Vagina (tissue), 2 donors: Measurements from ENCODE around the gene PLAAT3.

Experiments used
- CTCF ChIP-seq, 3 experiments: fragments of 450-650 bp in 2 of 3; fragments of 200-600 bp in 1 of 3; sonication (generic) in 1 of 3; IDR thresholded peaks; one replicate each; pipeline ENCODE4 v1.5.1; 2017 to 2019; ENCODE audit warnings: antibody characterized with exemption in 3 of 3, mild to moderate bottlenecking in 2 of 3, moderate library complexity in 2 of 3
- POLR2A ChIP-seq, 2 donors: fragments of 450-650 bp; IDR thresholded peaks; one replicate each; pipeline ENCODE4 v1.6.1; 2017; ENCODE audit warnings: antibody characterized with exemption in 2 of 2, mild to moderate bottlenecking in 2 of 2, moderate library complexity in 2 of 2
- POLR2AphosphoS5 ChIP-seq, 2 donors: sonication (generic); formaldehyde crosslinking; IDR thresholded peaks; one replicate each; pipeline ENCODE4 v1.9.0; 2017; ENCODE audit warnings: antibody characterized with exemption in 2 of 2, mild to moderate bottlenecking in 2 of 2, low read depth in 1 of 2; ENCODE audit not compliant: insufficient read depth in 1 of 2

GRCh38 chr11:63622323-63622722 is 8.1 kb upstream of the PLAAT3 start:
- no peak for TF ChIP-seq POLR2A (IDR thresholded peaks at IDR 0.05)
- TF ChIP-seq CTCF (IDR thresholded peaks at IDR 0.05) = no peak
- TF ChIP-seq POLR2AphosphoS5 (IDR thresholded peaks at IDR 0.05; ENCODE audit: insufficient read depth in 1 of 2, low read depth in 1 of 2) = no peak
